GM12892 (cell line): ENCODE data around the gene FCER2.
A peak's percentile ranks its signal among the peaks of the same experiment; 100 is the strongest.

ENCODE experiments used
- DNase-seq: peaks from one replicate; pipeline ENCODE4 v3.0.0; 2011; ENCODE audit not compliant: insufficient read length
- FAIRE-seq: peaks from 2 replicates; lab custom pipeline; 2011; peaks lifted over from hg19 to GRCh38; lab: Jason Lieb, UNC
- POLR2A ChIP-seq: IDR thresholded peaks from 2 replicates; pipeline ENCODE4 v1.6.1; 2011; ENCODE audit warnings: low read depth, low read length, control low read depth
- POLR2AphosphoS5 ChIP-seq: IDR thresholded peaks from 2 replicates; pipeline ENCODE4 v1.6.1; 2011; ENCODE audit warnings: low read depth, low read length, control low read depth
- TAF1 ChIP-seq: IDR thresholded peaks from 2 replicates; pipeline ENCODE4 v1.6.1; 2011; ENCODE audit warnings: low read depth, mild to moderate bottlenecking, control low read depth, low read length, borderline replicate concordance

The FCER2 gene

GRCh38 chr19:7679771-7680605 is 21.9 kb downstream of the FCER2 start:
- no peak for DNase-seq
- FAIRE-seq: no peak
- TF ChIP-seq POLR2A: no peak
- TF ChIP-seq TAF1: no peak
- TF ChIP-seq POLR2AphosphoS5: no peak

GRCh38 chr19:7678971-7679751 is 22.8 kb downstream of the FCER2 start:
- TF ChIP-seq POLR2A (no peak), TAF1 (no peak), POLR2AphosphoS5 (no peak)
- DNase-seq: no peak

GRCh38 chr19:7677669-7678311 is 24.1 kb downstream of the FCER2 start:
- FAIRE-seq: no peak
- DNase-seq: no peak
- TF ChIP-seq POLR2A: no peak
- no peak for TF ChIP-seq TAF1
- TF ChIP-seq POLR2AphosphoS5: no peak

More at GRCh38 chr19:7678971-7679751, 22.8 kb downstream of the FCER2 start:
- peak; percentile 91 for FAIRE-seq

- DNase-seq (no peak), FAIRE-seq (no peak)
- TF ChIP-seq POLR2A: no peak
- TF ChIP-seq TAF1: no peak
- no peak for TF ChIP-seq POLR2AphosphoS5
Measured at GRCh38 chr19:7676854-7677253, 25.1 kb downstream of the FCER2 start, which contains the start of gene MCEMP1. Gene MCEMP1, plus strand, starts transcription at chr19:7677090. Its CDS starts 31 bp downstream, at chr19:7677121.

- DNase-seq (no peak), FAIRE-seq (peak; percentile 17)
- TF ChIP-seq TAF1 (no peak), POLR2AphosphoS5 (no peak), POLR2A (no peak)
Measured at GRCh38 chr19:7676376-7676775, 25.6 kb downstream of the FCER2 start.

- no peak for TF ChIP-seq POLR2AphosphoS5
- no peak for TF ChIP-seq TAF1
- no peak for DNase-seq
- FAIRE-seq: no peak
Measured at GRCh38 chr19:7674010-7675005, 27.6 kb downstream of the FCER2 start.

- DNase-seq (no peak), FAIRE-seq (no peak)
- no peak for TF ChIP-seq TAF1
- TF ChIP-seq POLR2AphosphoS5: no peak
- no peak for TF ChIP-seq POLR2A
Measured at GRCh38 chr19:7672522-7672921, 29.4 kb downstream of the FCER2 start.

GRCh38 chr19:7670790-7671189 is 31.1 kb downstream of the FCER2 start:
- DNase-seq (no peak), FAIRE-seq (no peak)
- TF ChIP-seq TAF1: no peak
- no peak for TF ChIP-seq POLR2A
- no peak for TF ChIP-seq POLR2AphosphoS5

- no peak for DNase-seq
Measured at GRCh38 chr19:7670150-7670783, 31.7 kb downstream of the FCER2 start.

GRCh38 chr19:7669641-7670040 is 32.3 kb downstream of the FCER2 start:
- FAIRE-seq (no peak), DNase-seq (no peak)
- TF ChIP-seq POLR2A (no peak), POLR2AphosphoS5 (no peak), TAF1 (no peak)

More at GRCh38 chr19:7670150-7670783, 31.7 kb downstream of the FCER2 start:
- TF ChIP-seq POLR2A (no peak), TAF1 (no peak), POLR2AphosphoS5 (no peak)
- FAIRE-seq: no peak
